GM19351 (cell line): ENCODE results near the gene BRSK2.
"Not testable (repeated sequence)": the region's sequence is repeated elsewhere in the genome, so short reads cannot be mapped to it uniquely, and the experiment has no call there.

Experiments used
- ATAC-seq: cut with Tn5 transposase; IDR thresholded peaks from one replicate; pipeline ENCODE4 v1.9.1; 2021; ENCODE audit warnings: mild to moderate bottlenecking, moderate library complexity; ENCODE audit not compliant: unreplicated experiment

Gene BRSK2

GRCh38 chr11:1406571-1407485 lies 17.1 kb downstream of the BRSK2 start:
- ATAC-seq: no peak

- ATAC-seq: no peak
Measured at GRCh38 chr11:1407668-1408067, 17.9 kb downstream of the BRSK2 start.

GRCh38 chr11:1408346-1408745 lies 18.6 kb downstream of the BRSK2 start:
- ATAC-seq: no peak

GRCh38 chr11:1409108-1409851 lies 19.5 kb downstream of the BRSK2 start:
- no peak for ATAC-seq

DNA sequence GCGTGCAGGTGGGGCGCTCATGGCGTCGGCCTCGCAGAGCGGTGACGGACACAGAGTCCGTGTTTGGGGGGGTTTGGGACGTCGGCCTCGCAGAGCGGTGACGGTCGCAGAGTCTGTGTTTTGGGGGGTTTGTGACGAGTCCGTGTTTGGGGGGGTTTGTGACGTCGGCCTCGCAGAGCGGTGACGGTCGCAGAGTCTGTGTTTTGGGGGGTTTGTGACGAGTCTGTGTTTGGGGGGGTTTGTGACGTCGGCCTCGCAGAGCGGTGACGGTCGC lies 20.1 kb downstream of the BRSK2 start:
- not testable (repeated sequence) for ATAC-seq

GRCh38 chr11:1410366-1411291 lies 20.9 kb downstream of the BRSK2 start:
- ATAC-seq: no peak

- ATAC-seq: no peak
Measured at GRCh38 chr11:1411301-1411700, 21.6 kb downstream of the BRSK2 start.

GRCh38 chr11:1411739-1412138 lies 22.0 kb downstream of the BRSK2 start:
- not testable (repeated sequence) for ATAC-seq

DNA sequence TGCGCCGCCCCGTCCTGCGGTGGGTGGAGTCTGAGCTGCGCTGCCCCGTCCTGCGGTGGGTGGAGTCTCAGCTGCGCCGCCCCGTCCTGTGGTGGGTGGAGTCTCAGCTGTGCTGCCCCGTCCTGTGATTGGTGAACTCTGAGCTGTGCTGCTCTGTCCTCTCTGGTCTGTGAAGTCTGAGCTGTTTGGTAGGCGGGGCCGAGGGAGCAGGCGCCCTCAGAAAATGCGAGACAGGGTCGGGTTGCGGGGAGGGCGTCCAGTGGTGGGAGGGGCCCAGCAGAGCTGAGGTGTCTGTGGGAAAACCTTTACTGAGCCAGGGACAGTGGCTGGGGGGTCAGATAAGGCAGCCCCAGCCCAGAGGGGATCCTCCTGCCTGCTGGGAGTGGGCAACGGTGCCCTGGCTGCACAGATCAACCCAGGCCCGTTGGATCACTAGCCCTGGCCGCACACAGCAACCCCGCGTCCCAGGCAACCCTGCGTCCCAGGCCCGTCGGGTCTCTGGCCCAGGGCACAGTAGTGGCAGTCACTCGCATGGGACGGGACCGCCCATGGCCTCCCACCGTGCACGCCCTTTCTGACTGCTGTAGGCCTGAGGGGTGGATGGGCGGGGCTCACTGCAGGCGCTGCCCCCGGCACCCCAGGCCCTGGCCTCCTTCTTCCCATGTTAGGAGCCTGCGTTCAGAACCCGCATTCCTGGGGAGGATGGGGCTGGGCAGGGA lies 22.8 kb downstream of the BRSK2 start:
- ATAC-seq: no peak

DNA sequence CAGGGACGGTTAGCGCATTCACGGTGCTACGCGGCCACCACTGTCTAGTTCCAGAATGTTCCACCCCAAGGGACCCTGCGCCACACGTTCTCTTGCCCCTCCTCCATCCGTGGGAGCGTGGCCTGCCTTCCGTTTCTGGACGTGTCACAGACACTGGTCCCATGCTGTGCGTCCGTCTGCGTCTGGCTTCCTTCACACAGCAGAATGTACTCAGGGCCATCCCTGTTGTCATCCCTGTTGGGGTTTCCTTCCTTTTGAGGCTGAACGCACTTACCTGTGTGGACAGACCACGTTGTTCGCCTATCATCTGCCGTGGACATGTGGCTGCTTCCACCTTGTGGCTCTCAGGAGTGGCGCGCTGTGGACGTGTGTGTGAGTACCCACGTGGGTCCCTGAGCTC lies 24.9 kb downstream of the BRSK2 start:
- no peak for ATAC-seq

DNA sequence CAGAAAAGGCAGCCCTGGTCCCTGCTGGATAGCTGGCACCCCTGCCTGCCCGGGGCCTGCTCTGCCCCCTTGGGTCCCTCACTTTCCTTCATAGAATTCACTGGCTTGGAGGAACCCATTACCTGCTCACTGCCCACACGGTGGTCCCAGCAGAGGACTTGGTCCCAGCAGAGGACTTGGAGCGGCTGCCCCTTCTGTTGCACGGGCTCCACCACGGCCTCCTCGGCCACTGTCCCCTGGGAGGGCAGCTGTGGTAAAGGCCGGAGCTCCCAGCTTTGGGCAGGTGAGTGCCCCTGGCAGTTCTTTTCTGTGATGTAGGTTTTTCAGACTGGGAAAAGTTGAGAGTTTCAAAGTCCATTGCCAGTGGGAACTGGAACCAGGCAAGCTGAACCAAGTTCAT lies 25.9 kb downstream of the BRSK2 start:
- ATAC-seq: no peak

DNA sequence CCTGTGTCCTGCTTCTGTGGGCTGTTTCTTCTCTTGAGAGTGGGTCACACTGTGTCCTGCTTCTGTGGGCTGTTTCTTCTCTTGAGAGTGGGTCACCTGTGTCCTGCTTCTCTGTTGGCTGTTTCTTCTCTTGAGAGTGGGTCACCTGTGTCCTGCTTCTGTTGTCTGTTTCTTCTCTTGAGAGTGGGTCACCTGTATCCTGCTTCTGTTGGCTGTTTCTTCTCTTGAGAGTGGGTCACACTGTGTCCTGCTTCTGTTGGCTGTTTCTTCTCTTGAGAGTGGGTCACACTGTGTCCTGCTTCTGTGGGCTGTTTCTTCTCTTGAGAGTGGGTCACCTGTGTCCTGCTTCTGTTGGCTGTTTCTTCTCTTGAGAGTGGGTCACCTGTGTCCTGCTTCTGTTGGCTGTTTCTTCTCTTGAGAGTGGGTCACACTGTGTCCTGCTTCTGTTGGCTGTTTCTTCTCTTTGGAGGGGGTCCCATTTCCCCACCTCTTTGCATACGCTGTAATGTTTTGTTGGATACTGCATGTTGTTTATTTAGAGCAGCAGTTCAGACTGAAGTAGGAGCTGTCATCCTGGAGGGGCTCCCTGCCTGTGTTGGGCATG lies 28.6 kb downstream of the BRSK2 start:
- not testable (repeated sequence) for ATAC-seq

- ATAC-seq: no peak
Measured at GRCh38 chr11:1419811-1420210, 30.1 kb downstream of the BRSK2 start.

DNA sequence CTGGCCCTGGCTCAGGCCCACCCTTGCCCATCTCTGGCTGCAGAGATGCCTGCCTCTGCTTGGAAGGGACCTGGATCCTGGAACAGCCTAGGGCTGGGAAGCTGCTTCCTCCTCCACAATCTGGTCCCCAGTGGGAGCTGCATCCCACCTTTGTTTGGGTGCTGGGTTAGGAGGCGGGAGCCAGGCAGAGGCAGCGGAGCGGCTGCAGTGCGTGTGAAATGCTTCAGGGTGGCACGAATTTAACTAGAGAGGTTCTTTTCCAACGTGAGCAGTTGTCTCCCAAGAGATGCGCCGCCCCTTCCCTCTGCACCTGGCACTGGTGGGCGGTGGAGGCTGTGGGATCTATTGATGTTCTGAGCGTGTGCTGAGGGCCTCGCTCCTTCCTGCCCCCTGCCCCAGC lies 31.6 kb downstream of the BRSK2 start:
- no peak for ATAC-seq

GRCh38 chr11:1422481-1422880 lies 32.7 kb downstream of the BRSK2 start:
- no peak for ATAC-seq

- no peak for ATAC-seq
Measured at GRCh38 chr11:1422981-1423380, 33.2 kb downstream of the BRSK2 start.

- ATAC-seq: not testable (repeated sequence)
Measured at GRCh38 chr11:1423406-1423805, 33.7 kb downstream of the BRSK2 start.

- no peak for ATAC-seq
Measured at GRCh38 chr11:1425006-1425405, 35.3 kb downstream of the BRSK2 start.

GRCh38 chr11:1425439-1425838 lies 35.7 kb downstream of the BRSK2 start:
- no peak for ATAC-seq

- ATAC-seq: no peak
Measured at GRCh38 chr11:1428762-1429316, 39.1 kb downstream of the BRSK2 start.
